Keratinocyte (primary cell): Measurements from ENCODE around the gene EGF. TPM values are rescaled to one million over a fixed set of nuclear protein-coding genes. Genes with fewer than 3 reads are reported as not detected.
"Not testable (repeated sequence)": the region's sequence is repeated elsewhere in the genome, so short reads cannot be mapped to it uniquely, and the experiment has no call there.

Source experiments
- DNase-seq: peaks from one replicate; pipeline ENCODE4 v3.0.0-alpha.2; 2011; ENCODE audit warnings: low read depth, missing footprints, low spot score
- FAIRE-seq: peaks from 2 replicates; lab custom pipeline; 2011; peaks lifted over from hg19 to GRCh38; lab: Jason Lieb, UNC
- H2AFZ ChIP-seq: 2 replicates; pipeline ENCODE4 v1.6.0; 2012; ENCODE audit warnings: low read length, control low read depth, inconsistent platforms; ENCODE audit not compliant: control insufficient read depth
- H3K27ac ChIP-seq: 2 replicates; pipeline ENCODE4 v1.5.1; 2011; ENCODE audit warnings: low read length; ENCODE audit not compliant: control insufficient read depth, insufficient read depth
- H3K27me3 ChIP-seq: 3 replicates; pipeline ENCODE4 v1.6.0; 2011; ENCODE audit warnings: low read length; ENCODE audit not compliant: control insufficient read depth, insufficient read depth; ENCODE audit errors: extremely low read depth
- H3K36me3 ChIP-seq, 2 experiments: 2 replicates in 1 of 2; 3 replicates in 1 of 2; pipeline ENCODE4 v1.5.1; 2011; ENCODE audit warnings: low read length in 2 of 2, mild to moderate bottlenecking in 1 of 2; ENCODE audit not compliant: control insufficient read depth in 2 of 2, insufficient read depth in 2 of 2; ENCODE audit errors: extremely low read depth in 1 of 2
- H3K4me1 ChIP-seq: 3 replicates; pipeline ENCODE4 v1.5.1; 2011; ENCODE audit warnings: low read length; ENCODE audit not compliant: control insufficient read depth, insufficient read depth; ENCODE audit errors: extremely low read depth
- H3K4me2 ChIP-seq: 3 replicates; pipeline ENCODE4 v1.6.0; 2011; ENCODE audit warnings: low read depth, low read length; ENCODE audit not compliant: control insufficient read depth, insufficient read depth; ENCODE audit errors: extremely low read depth
- H3K4me3 ChIP-seq, 3 experiments: fragments of 200-600 bp in 1 of 3; sonication (generic) in 1 of 3; 2 replicates in 2 of 3; 3 replicates in 1 of 3; pipeline ENCODE4 v1.5.1; 2011 to 2016; ENCODE audit warnings: low read length in 3 of 3, mild to moderate bottlenecking in 3 of 3, control low read depth in 2 of 3, inconsistent platforms in 1 of 3, low read depth in 1 of 3, mixed read lengths in 1 of 3, mixed run types in 1 of 3, moderate library complexity in 1 of 3; ENCODE audit not compliant: control insufficient read depth in 2 of 3, insufficient read depth in 2 of 3; ENCODE audit errors: extremely low read depth in 1 of 3
- H3K79me2 ChIP-seq: 2 replicates; pipeline ENCODE4 v1.6.0; 2012; ENCODE audit warnings: low read length; ENCODE audit not compliant: control insufficient read depth, insufficient read depth
- H3K9ac ChIP-seq: 3 replicates; pipeline ENCODE4 v1.6.0; 2011; ENCODE audit warnings: low read length; ENCODE audit not compliant: control insufficient read depth, insufficient read depth; ENCODE audit errors: extremely low read depth
- H3K9me1 ChIP-seq: 3 replicates; pipeline ENCODE4 v1.6.0; 2011; ENCODE audit warnings: low read length; ENCODE audit not compliant: control insufficient read depth, insufficient read depth; ENCODE audit errors: extremely low read depth
- H3K9me3 ChIP-seq: 2 replicates; pipeline ENCODE4 v1.5.1; 2012; ENCODE audit warnings: low read depth, low read length; ENCODE audit not compliant: control insufficient read depth
- H4K20me1 ChIP-seq: 3 replicates; pipeline ENCODE4 v1.6.0; 2011; ENCODE audit warnings: low read length; ENCODE audit not compliant: control insufficient read depth, insufficient read depth; ENCODE audit errors: extremely low read depth
- CTCF ChIP-seq, 3 experiments: IDR thresholded peaks in 1 of 3; conservative IDR thresholded peaks in 1 of 3; optimal IDR thresholded peaks in 1 of 3; 2 replicates in 2 of 3; 3 replicates in 1 of 3; pipeline versions ENCODE3 to v1.5.1; 2011; ENCODE audit warnings: low read length in 3 of 3, mild to moderate bottlenecking in 3 of 3, moderate library complexity in 2 of 3, control low read depth in 1 of 3, inconsistent platforms in 1 of 3; ENCODE audit not compliant: insufficient read depth in 2 of 3; ENCODE audit errors: extremely low read depth in 1 of 3
- EZH2 ChIP-seq: IDR thresholded peaks from one replicate; pipeline ENCODE4 v1.6.1; 2012; ENCODE audit warnings: inconsistent platforms, mild to moderate bottlenecking, low read length, moderate library complexity
- dilution Hi-C: fragments of 300-500 bp; cut with MboI; formaldehyde crosslinking; loops from one replicate; pipeline ENCODE4 v1.7.0; 2020; ENCODE audit warnings: low sequenced_read_pairs; ENCODE audit not compliant: extremely low pct_ligation_motif_present
- polyA plus RNA-seq, 5 experiments: library from polyadenylated mRNA; depleted of rRNA in 3 of 5; stranded (reverse) in 3 of 5; stranded (forward) in 1 of 5; unstranded in 1 of 5; fragments of >200 nt; gene quantifications; 1 replicate in 1 of 5; 2 replicates in 3 of 5; 3 replicates in 1 of 5; pipeline versions ENCODE4 v1.2.1 to v1.2.3, GENCODE V29; 2011 to 2012; ENCODE audit warnings: missing spikeins in 2 of 5, low read depth in 1 of 5, low replicate concordance in 1 of 5

EGF gene
- polyA plus RNA-seq, 1 donor (not counting 4 experiments of a cell fraction or from before 2014, with no cell fraction given): 1.3 TPM

GRCh38 chr4:109875106-109875505, 37.6 kb upstream of the EGF start:
- dilution Hi-C loops: no loop called here
- H3K4me2 ChIP-seq: no peak overlapping the region
- TF ChIP-seq EZH2: no peak
- no peak for TF ChIP-seq CTCF (optimal IDR thresholded peaks at IDR 0.05 in 1 of 3, IDR thresholded peaks at IDR 0.05 in 1 of 3, conservative IDR thresholded peaks at IDR 0.05 in 1 of 3; ENCODE audit: extremely low read depth in 1 of 3, insufficient read depth in 2 of 3, low read length in 3 of 3)
- no peaks in the 10 kb centered on the region for H3K9me3 ChIP-seq
- H2AFZ ChIP-seq: no peak overlapping the region
- no peak overlapping the region for H3K9ac ChIP-seq
- H3K4me3 ChIP-seq: no peak overlapping the region
- no peaks in the 10 kb centered on the region for H3K79me2 ChIP-seq
- FAIRE-seq (no peak), DNase-seq (no peak)
- H3K27me3 ChIP-seq: no peaks in the 10 kb centered on the region
- peaks cover 16% of the 10 kb centered on the region for H3K4me1 ChIP-seq
- H3K27ac ChIP-seq: no peak overlapping the region
- no peaks in the 10 kb centered on the region for H3K9me1 ChIP-seq
- H4K20me1 ChIP-seq: no peaks in the 10 kb centered on the region
- no peaks in the 10 kb centered on the region for H3K36me3 ChIP-seq

DNA sequence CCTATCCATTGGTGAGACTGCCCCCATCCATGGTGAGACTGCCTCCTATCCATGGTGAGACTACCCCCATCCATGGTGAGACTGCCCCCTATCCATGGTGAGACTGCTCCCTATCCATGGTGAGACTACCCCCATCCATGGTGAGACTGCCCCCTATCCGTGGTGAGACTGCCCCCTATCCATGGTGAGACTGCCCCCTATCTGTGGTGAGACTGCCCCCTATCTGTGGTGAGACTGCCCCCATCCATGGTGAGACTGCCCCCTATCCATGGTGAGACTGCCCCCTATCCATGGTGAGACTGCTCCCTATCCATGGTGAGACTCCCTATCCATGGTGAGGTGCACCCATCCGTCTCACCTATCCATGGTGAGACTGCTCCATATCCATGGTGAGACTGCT, 37.1 kb upstream of the EGF start:
- peaks cover 16% of the 10 kb centered on the region for H3K4me1 ChIP-seq
- DNase-seq, H3K9ac ChIP-seq, H3K4me2 ChIP-seq, H3K27me3 ChIP-seq, FAIRE-seq, H3K9me1 ChIP-seq, H3K9me3 ChIP-seq, H3K4me3 ChIP-seq, H3K27ac ChIP-seq, H2AFZ ChIP-seq, H4K20me1 ChIP-seq, H3K79me2 ChIP-seq, dilution Hi-C loops, H3K36me3 ChIP-seq: not testable (repeated sequence)

GRCh38 chr4:109876634-109877265, 35.9 kb upstream of the EGF start:
- FAIRE-seq: no peak
- no peak for TF ChIP-seq CTCF (optimal IDR thresholded peaks at IDR 0.05 in 1 of 3, IDR thresholded peaks at IDR 0.05 in 1 of 3, conservative IDR thresholded peaks at IDR 0.05 in 1 of 3; ENCODE audit: extremely low read depth in 1 of 3, insufficient read depth in 2 of 3, low read length in 3 of 3)
- no peak for TF ChIP-seq EZH2

More at GRCh38 chr4:109876634-109877265, 35.9 kb upstream of the EGF start:
- Histone ChIP-seq H2AFZ (no peak overlapping the region), H3K27ac (no peak overlapping the region), H3K9me1 (no peaks in the 10 kb centered on the region), H3K4me3 (no peak overlapping the region), H3K9ac (no peak overlapping the region), H3K36me3 (no peaks in the 10 kb centered on the region), H3K9me3 (no peaks in the 10 kb centered on the region), H3K4me1 (peaks cover 16% of the 10 kb centered on the region), H3K4me2 (no peak overlapping the region), H4K20me1 (no peaks in the 10 kb centered on the region), H3K27me3 (no peaks in the 10 kb centered on the region), H3K79me2 (no peaks in the 10 kb centered on the region)
- DNase-seq: no peak
- dilution Hi-C loops: no loop called here
